HepG2 (cell line): ENCODE results near the gene KRTCAP3. TPM values are rescaled to one million over a fixed set of nuclear protein-coding genes. Genes with fewer than 3 reads are reported as not detected.

Source experiments
- CAMTA2 ChIP-seq: sonication (generic); formaldehyde crosslinking; IDR thresholded peaks from 2 replicates; pipeline ENCODE4 v1.4.0; 2020; ENCODE audit warnings: mild to moderate bottlenecking, missing genetic modification reagents, borderline replicate concordance
- CREBL2 ChIP-seq: sonication (generic); formaldehyde crosslinking; IDR thresholded peaks from 2 replicates; pipeline ENCODE4 v1.8.1; 2023; ENCODE audit warnings: missing genetic modification reagents, mild to moderate bottlenecking, borderline replicate concordance
- HNRNPLL ChIP-seq: fragments of 200-400 bp; formaldehyde crosslinking; IDR thresholded peaks from 2 replicates; pipeline ENCODE4 v1.6.1; 2017; ENCODE audit warnings: mild to moderate bottlenecking, low read depth, low read length; ENCODE audit not compliant: poor library complexity, severe bottlenecking
- IKZF1 ChIP-seq: fragments of 450-650 bp; IDR thresholded peaks from 2 replicates; pipeline ENCODE4 v1.7.1; 2016
- JUNB ChIP-seq: sonication (generic); formaldehyde crosslinking; IDR thresholded peaks from 2 replicates; pipeline ENCODE4 v1.8.0; 2022; ENCODE audit warnings: missing genetic modification reagents, mild to moderate bottlenecking, borderline replicate concordance
- KLF13 ChIP-seq: sonication (generic); formaldehyde crosslinking; IDR thresholded peaks from 2 replicates; pipeline ENCODE4 v1.4.0; 2020; ENCODE audit warnings: mild to moderate bottlenecking, missing genetic modification reagents
- KLF15 ChIP-seq: sonication (generic); formaldehyde crosslinking; IDR thresholded peaks from 2 replicates; pipeline ENCODE4 v1.8.1; 2023; ENCODE audit warnings: borderline replicate concordance, mild to moderate bottlenecking, inconsistent platforms, missing genetic modification reagents, mixed read lengths
- MAFG ChIP-seq: sonication (generic); formaldehyde crosslinking; IDR thresholded peaks from 2 replicates; pipeline ENCODE4 v1.5.1; 2020; ENCODE audit warnings: mild to moderate bottlenecking, missing genetic modification reagents
- NR1H2 ChIP-seq: sonication (generic); formaldehyde crosslinking; IDR thresholded peaks from 2 replicates; pipeline ENCODE4 v1.8.1; 2022; ENCODE audit warnings: low read depth, missing genetic modification reagents, borderline replicate concordance
- PBX2 ChIP-seq: IDR thresholded peaks from 2 replicates; pipeline ENCODE4 v1.6.1; 2016; ENCODE audit warnings: control low read depth
- RAD51 ChIP-seq: fragments of 450-650 bp; IDR thresholded peaks from 2 replicates; pipeline ENCODE4 v1.6.1; 2016; ENCODE audit warnings: borderline replicate concordance
- RFXAP ChIP-seq: sonication (generic); formaldehyde crosslinking; IDR thresholded peaks from 2 replicates; pipeline ENCODE4 v1.4.0; 2020; ENCODE audit warnings: missing genetic modification reagents, borderline replicate concordance
- RNF2 ChIP-seq: fragments of 450-650 bp; conservative IDR thresholded peaks from 2 replicates; pipeline ENCODE4 v1.6.1; 2016; ENCODE audit warnings: low read depth
- SRY ChIP-seq: sonication (generic); formaldehyde crosslinking; IDR thresholded peaks from 2 replicates; pipeline ENCODE4 v1.8.0; 2022; ENCODE audit warnings: mild to moderate bottlenecking, missing genetic modification reagents
- ZKSCAN1 ChIP-seq: fragments of 150-350 bp; IDR thresholded peaks from 2 replicates; pipeline ENCODE4 v1.6.1; 2014; ENCODE audit warnings: low read length
- ZNF343 ChIP-seq: sonication (generic); formaldehyde crosslinking; IDR thresholded peaks from 2 replicates; pipeline ENCODE4 v1.4.0; 2020; ENCODE audit warnings: mild to moderate bottlenecking, missing genetic modification reagents
- ZNF496 ChIP-seq: sonication (generic); formaldehyde crosslinking; IDR thresholded peaks from 2 replicates; pipeline ENCODE4 v1.8.1; 2023; ENCODE audit warnings: mild to moderate bottlenecking, moderate library complexity, missing genetic modification reagents; ENCODE audit not compliant: insufficient replicate concordance
- ZNF543 ChIP-seq: sonication (generic); formaldehyde crosslinking; IDR thresholded peaks from 2 replicates; pipeline ENCODE4 v1.4.0; 2020; ENCODE audit warnings: mild to moderate bottlenecking, missing genetic modification reagents
- ZNF547 ChIP-seq: sonication (generic); formaldehyde crosslinking; IDR thresholded peaks from 2 replicates; pipeline ENCODE4 v1.5.1; 2020; ENCODE audit warnings: mild to moderate bottlenecking, missing genetic modification reagents
- ZNF562 ChIP-seq: sonication (generic); formaldehyde crosslinking; IDR thresholded peaks from 2 replicates; pipeline ENCODE4 v1.8.0; 2022; ENCODE audit warnings: missing genetic modification reagents, borderline replicate concordance
- ZNF605 ChIP-seq: sonication (generic); formaldehyde crosslinking; IDR thresholded peaks from 2 replicates; pipeline ENCODE4 v1.8.0; 2022; ENCODE audit warnings: mild to moderate bottlenecking, missing genetic modification reagents
- ZNF740 ChIP-seq: sonication (generic); formaldehyde crosslinking; IDR thresholded peaks from 2 replicates; pipeline ENCODE4 v1.4.0; 2020; ENCODE audit warnings: missing genetic modification reagents
- ZSCAN25 ChIP-seq: sonication (generic); formaldehyde crosslinking; IDR thresholded peaks from 2 replicates; pipeline ENCODE4 v1.8.0; 2022; ENCODE audit warnings: mild to moderate bottlenecking, missing genetic modification reagents
- polyA plus RNA-seq, 8 experiments: library from polyadenylated mRNA; depleted of rRNA in 3 of 8; stranded (reverse) in 7 of 8; unstranded in 1 of 8; fragments of >200 nt; fragmentation: Illumina TruSeq in 4 of 8; extraction: Trizol in 4 of 8; gene quantifications; 2 replicates each; pipeline versions ENCODE4 v1.2.1 to v1.2.3, GENCODE V29; 2011 to 2016; ENCODE audit warnings: low read depth in 4 of 8, missing spikeins in 1 of 8, mixed read lengths in 1 of 8; ENCODE audit not compliant: insufficient read depth in 1 of 8
- total RNA-seq, 5 experiments: library from RNA; depleted of rRNA; stranded (reverse); fragments of >200 nt; fragmentation: Illumina TruSeq; extraction: Trizol; gene quantifications; 2 replicates each; pipeline ENCODE4 v1.2.3, GENCODE V29; 2016; ENCODE audit warnings: low read depth in 1 of 5
- TF ChIP-seq, protein P1 (sequence below): sonication (generic); formaldehyde crosslinking; IDR thresholded peaks from 2 replicates; pipeline ENCODE4 v1.8.1; 2022; ENCODE audit warnings: low read depth, mild to moderate bottlenecking, missing genetic modification reagents
- TF ChIP-seq, protein P2 (sequence below): sonication (generic); formaldehyde crosslinking; IDR thresholded peaks from 2 replicates; pipeline ENCODE4 v1.8.1; 2023; ENCODE audit warnings: missing genetic modification reagents, inconsistent platforms, borderline replicate concordance

Gene KRTCAP3
- total and polyA plus RNA-seq, 2 of the 13 experiments (the other 11 are each of a cell fraction or from before 2014, with no cell fraction given): 2.1 to 4.5 TPM

DNA sequence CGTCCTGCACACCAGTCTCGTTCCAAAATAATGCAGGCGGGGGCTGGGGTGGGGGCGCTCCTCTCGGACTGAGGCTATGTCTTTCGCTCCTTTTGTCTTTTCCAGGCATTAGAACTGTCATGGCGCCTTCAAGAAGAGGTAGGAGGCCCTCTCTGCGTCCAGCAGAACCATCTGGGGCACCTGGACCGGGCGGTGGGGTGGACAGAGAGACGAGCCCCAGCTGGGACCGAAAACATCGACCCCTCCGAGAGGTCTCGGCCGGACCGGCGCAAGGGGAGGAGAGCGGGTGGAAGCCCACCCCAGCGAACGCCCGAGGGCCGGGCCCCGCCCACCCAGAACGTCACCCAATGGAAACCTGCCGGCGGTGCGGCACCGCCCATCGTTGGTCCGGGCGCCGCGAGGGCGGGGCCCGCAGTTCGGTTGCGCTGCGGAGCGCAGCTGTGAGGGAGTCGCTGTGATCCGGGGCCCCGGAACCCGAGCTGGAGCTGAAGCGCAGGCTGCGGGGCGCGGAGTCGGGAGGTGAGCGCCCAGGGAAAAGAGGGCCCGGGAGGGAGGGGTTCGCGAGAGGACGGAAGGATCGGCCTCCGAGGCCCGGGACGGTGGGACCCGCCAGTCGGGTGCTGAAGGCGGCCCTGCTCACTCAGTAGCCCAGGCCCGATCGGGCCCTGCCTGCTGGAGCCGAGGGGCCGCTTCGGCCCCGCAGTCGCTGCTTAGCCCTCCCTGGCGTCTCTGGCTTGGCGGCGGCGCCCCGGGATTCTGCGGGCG lies 13.8 kb upstream of the KRTCAP3 start, which contains the start of gene NRBP1 (continued):
- peak; percentile 93 for TF ChIP-seq SRY (CRISPR knock-in tag)
- TF ChIP-seq, protein P1, sequence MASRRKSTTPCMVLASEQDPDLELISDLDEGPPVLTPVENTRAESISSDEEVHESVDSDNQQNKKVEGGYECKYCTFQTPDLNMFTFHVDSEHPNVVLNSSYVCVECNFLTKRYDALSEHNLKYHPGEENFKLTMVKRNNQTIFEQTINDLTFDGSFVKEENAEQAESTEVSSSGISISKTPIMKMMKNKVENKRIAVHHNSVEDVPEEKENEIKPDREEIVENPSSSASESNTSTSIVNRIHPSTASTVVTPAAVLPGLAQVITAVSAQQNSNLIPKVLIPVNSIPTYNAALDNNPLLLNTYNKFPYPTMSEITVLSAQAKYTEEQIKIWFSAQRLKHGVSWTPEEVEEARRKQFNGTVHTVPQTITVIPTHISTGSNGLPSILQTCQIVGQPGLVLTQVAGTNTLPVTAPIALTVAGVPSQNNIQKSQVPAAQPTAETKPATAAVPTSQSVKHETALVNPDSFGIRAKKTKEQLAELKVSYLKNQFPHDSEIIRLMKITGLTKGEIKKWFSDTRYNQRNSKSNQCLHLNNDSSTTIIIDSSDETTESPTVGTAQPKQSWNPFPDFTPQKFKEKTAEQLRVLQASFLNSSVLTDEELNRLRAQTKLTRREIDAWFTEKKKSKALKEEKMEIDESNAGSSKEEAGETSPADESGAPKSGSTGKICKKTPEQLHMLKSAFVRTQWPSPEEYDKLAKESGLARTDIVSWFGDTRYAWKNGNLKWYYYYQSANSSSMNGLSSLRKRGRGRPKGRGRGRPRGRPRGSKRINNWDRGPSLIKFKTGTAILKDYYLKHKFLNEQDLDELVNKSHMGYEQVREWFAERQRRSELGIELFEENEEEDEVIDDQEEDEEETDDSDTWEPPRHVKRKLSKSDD (CRISPR knock-in tag): peak; percentile 47; the same call in 1 of the 2 replicates
- peak; percentile 55; the same call in 1 of the 2 replicates for TF ChIP-seq RFXAP
- TF ChIP-seq ZNF562 (CRISPR knock-in tag): no peak
- TF ChIP-seq HNRNPLL: peak; percentile 95
- TF ChIP-seq JUNB (CRISPR knock-in tag): no peak
- TF ChIP-seq RAD51: no peak
- 0 out of 2 replicates have a peak, but pooled peaks have one; percentile 47 for TF ChIP-seq ZSCAN25
- TF ChIP-seq, protein P2, sequence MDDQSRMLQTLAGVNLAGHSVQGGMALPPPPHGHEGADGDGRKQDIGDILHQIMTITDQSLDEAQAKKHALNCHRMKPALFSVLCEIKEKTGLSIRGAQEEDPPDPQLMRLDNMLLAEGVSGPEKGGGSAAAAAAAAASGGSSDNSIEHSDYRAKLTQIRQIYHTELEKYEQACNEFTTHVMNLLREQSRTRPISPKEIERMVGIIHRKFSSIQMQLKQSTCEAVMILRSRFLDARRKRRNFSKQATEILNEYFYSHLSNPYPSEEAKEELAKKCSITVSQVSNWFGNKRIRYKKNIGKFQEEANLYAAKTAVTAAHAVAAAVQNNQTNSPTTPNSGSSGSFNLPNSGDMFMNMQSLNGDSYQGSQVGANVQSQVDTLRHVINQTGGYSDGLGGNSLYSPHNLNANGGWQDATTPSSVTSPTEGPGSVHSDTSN (CRISPR knock-in tag): peak; percentile 88
- peak; percentile 67 for TF ChIP-seq ZNF605
- TF ChIP-seq ZNF740 (CRISPR knock-in tag): peak; percentile 39
- TF ChIP-seq KLF13 (CRISPR knock-in tag): no peak; the same call in 1 of the 2 replicates
- no peak for TF ChIP-seq CREBL2 (CRISPR knock-in tag)
- no peak for TF ChIP-seq IKZF1
- no peak for TF ChIP-seq ZKSCAN1
- TF ChIP-seq RNF2: peak; percentile 31; the same call in 1 of the 2 replicates
- no peak for TF ChIP-seq PBX2 (CRISPR knock-in tag)
- peak; percentile 68; the same call in 1 of the 2 replicates for TF ChIP-seq ZNF343 (CRISPR knock-in tag)
- TF ChIP-seq ZNF543 (CRISPR knock-in tag): 0 out of 2 replicates have a peak, but pooled peaks have one; percentile 85
- peak; percentile 79 for TF ChIP-seq ZNF547 (CRISPR knock-in tag)
- 0 out of 2 replicates have a peak, but pooled peaks have one; percentile 60 for TF ChIP-seq KLF15 (CRISPR knock-in tag)
- TF ChIP-seq MAFG: peak; percentile 66; the same call in 1 of the 2 replicates
- no peak for TF ChIP-seq NR1H2 (CRISPR knock-in tag)
- TF ChIP-seq CAMTA2: peak; percentile 77
- no peak for TF ChIP-seq ZNF496 (CRISPR knock-in tag)
